AG20443 (cell line): Measurements from ENCODE around the gene VSTM2A.

Experiments
- DNase-seq: peaks from one replicate; pipeline ENCODE4 v3.0.0; 2012; ENCODE audit warnings: low spot score, mixed read lengths

Gene VSTM2A

DNA sequence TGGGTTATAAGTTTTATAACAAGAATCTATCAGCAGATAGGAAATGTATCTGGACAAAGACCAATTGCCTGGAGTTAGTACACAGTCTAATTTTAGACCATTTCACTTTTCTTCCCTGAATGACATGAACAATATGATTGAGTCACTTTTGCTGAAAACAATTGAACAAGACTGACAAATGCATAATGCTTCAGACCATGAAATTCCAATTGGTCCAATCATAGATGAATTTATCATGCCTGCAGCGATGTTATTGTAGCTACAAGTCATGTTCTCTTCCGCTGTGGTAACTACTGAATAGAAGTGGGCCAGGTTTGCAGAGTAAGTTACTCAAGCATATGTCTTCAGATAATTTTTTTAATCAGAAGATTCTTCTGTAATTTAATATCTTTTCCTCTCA lies 73.4 kb downstream of the VSTM2A start:
- no peak for DNase-seq
